ENCODE measurements around the gene TMEM245.
"Not testable (repeated sequence)": the region's sequence is repeated elsewhere in the genome, so short reads cannot be mapped to it uniquely, and the experiment has no call there.

TMEM245 gene

DNA sequence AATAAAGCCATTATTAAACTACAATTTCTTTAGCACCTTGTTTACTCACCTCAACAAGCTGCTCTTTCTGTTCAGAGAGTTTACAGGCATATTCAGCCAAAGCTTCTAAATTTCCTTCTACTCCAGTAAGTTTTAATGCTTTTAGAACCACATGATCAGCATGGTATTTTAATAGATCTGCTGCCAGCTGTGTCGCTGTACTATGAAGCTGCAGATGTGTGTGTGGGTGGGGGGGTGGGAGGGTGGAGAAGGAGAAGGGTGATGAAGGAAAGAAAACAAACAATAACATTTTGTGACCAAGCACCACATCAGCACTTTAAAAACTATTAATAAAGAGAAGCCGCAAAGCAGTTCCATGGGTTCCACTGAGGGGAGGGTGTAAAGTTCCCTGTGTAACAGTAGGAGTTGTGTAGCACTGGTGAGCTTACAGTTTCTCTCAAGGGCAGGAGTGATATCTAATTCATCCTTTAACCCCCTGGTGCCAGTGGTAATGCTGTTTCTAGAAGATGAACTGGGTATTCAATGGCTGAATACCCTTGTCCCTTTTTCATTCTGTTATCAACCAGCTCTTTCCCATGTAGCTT, 147.0 kb downstream of the TMEM245 start:
- Histone ChIP-seq H3K36me3 (peaks cover 23% of the 10 kb centered on the region), H3K9me3 (no peaks in the 10 kb centered on the region), H3K4me3 (ENCODE audit: low read depth, low read length) (no peak overlapping the region), H3K27me3 (no peaks in the 10 kb centered on the region), H3K4me1 (no peaks in the 10 kb centered on the region)
- no peak for DNase-seq
- TF ChIP-seq, protein P1, sequence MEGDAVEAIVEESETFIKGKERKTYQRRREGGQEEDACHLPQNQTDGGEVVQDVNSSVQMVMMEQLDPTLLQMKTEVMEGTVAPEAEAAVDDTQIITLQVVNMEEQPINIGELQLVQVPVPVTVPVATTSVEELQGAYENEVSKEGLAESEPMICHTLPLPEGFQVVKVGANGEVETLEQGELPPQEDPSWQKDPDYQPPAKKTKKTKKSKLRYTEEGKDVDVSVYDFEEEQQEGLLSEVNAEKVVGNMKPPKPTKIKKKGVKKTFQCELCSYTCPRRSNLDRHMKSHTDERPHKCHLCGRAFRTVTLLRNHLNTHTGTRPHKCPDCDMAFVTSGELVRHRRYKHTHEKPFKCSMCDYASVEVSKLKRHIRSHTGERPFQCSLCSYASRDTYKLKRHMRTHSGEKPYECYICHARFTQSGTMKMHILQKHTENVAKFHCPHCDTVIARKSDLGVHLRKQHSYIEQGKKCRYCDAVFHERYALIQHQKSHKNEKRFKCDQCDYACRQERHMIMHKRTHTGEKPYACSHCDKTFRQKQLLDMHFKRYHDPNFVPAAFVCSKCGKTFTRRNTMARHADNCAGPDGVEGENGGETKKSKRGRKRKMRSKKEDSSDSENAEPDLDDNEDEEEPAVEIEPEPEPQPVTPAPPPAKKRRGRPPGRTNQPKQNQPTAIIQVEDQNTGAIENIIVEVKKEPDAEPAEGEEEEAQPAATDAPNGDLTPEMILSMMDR (IDR thresholded peaks at IDR 0.05; ENCODE audit: low read depth, low read length): no peak

DNA sequence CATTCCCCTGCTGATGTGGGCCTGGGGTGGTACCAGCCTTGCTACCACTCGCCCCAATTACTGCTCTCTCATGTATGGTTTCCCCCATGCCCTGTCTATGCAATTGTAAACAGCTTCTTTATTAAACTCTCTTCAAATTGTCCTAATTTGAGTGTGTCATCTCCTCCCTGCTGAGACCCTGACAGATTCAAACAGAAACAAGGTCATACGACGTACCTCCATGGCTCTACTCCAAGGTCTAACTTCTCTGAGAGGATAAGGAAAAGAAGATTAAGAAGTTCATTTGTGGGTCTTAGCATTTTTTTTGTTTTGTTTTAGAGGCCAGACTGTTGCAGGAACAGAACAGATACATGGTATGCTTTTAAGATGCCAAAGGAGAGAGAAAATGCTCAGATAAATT, 147.6 kb downstream of the TMEM245 start:
- no peaks in the 10 kb centered on the region for H3K9me3 ChIP-seq
- no peak for DNase-seq
- H3K4me1 ChIP-seq: no peaks in the 10 kb centered on the region
- H3K36me3 ChIP-seq: peaks cover 22% of the 10 kb centered on the region
- TF ChIP-seq, protein P1 (IDR thresholded peaks at IDR 0.05; ENCODE audit: low read depth, low read length): no peak
- H3K4me3 ChIP-seq (ENCODE audit: low read depth, low read length): no peak overlapping the region
- no peaks in the 10 kb centered on the region for H3K27me3 ChIP-seq

DNA sequence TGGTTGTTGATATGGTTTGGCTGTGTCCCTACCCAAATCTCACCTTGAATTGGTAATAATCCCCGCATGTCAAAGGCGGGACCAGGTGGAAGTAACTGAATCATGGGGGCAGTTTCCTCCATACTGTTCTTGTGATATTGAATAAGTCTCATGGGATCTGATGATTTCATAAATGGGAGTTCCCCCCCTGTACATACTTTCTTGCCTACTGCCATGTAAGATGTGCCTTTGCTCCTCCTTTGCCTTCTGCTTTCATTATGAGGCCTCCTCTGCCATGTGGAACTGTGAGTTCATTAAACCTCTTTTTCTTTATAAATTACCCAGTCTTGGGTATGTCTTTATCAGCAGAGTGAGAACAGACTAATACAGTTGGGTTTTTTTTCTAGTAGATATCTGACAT, 148.4 kb downstream of the TMEM245 start:
- H3K9me3 ChIP-seq; H3K4me1 ChIP-seq; H3K4me3 ChIP-seq (ENCODE audit: low read depth, low read length); H3K27me3 ChIP-seq; DNase-seq: not testable (repeated sequence)
- H3K36me3 ChIP-seq: peaks cover 19% of the 10 kb centered on the region

DNA sequence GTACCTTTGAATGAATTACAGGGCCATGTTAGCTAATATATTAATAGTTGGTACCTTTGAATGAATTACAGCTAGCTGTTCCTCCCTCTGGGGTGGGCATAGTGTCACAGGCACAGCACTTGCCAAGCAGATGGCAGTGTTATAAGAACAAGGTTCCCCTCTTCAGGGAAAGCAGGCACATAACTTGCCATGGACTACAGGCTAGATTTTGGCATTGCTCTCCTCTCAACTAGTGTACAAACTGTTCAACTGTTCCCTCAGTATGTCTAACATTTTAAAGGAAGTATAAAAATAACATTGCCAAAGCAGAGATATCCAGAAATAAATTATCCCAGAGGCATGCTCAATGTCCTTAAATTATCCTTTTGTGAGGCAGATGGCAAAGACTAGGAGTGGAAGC, 151.8 kb downstream of the TMEM245 start:
- no peak overlapping the region for H3K4me3 ChIP-seq (ENCODE audit: low read depth, low read length)
- H3K36me3 ChIP-seq: peaks cover 20% of the 10 kb centered on the region
- no peak for DNase-seq
- H3K4me1 ChIP-seq: peaks cover 4% of the 10 kb centered on the region; the same call in 1 of the 2 replicates
- H3K27me3 ChIP-seq: no peaks in the 10 kb centered on the region
- H3K9me3 ChIP-seq: no peaks in the 10 kb centered on the region
- TF ChIP-seq, protein P1 (IDR thresholded peaks at IDR 0.05; ENCODE audit: low read depth, low read length): no peak

Measured in BE2C (cell line).